ENCODE data around the gene GAK.

- TF ChIP-seq CTCF (IDR thresholded peaks at IDR 0.05) (no peak), POLR2AphosphoS5 (IDR thresholded peaks at IDR 0.05) (no peak), POLR2A (IDR thresholded peaks at IDR 0.05) (no peak)
Observed at GRCh38 chr4:849478-850175, 82.5 kb downstream of the GAK start.

Measured in gastroesophageal sphincter (tissue), 3 donors.